ENCODE measurements around the gene PRMT1. TPM values are rescaled to one million over a fixed set of nuclear protein-coding genes. Genes with fewer than 3 reads are reported as not detected.

PRMT1 gene
- total RNA-seq, 1 donor from 2014 or later = 186 TPM

GRCh38 chr19:49687150-49687549, 10.1 kb downstream of the PRMT1 start:
- intact Hi-C loops (cut with micrococcal nuclease) = no loop called here

GRCh38 chr19:49687566-49688316, 10.7 kb downstream of the PRMT1 start:
- intact Hi-C loops (cut with micrococcal nuclease) = no loop called here

GRCh38 chr19:49688531-49689132, 11.6 kb downstream of the PRMT1 start:
- intact Hi-C loops (cut with micrococcal nuclease) = no loop called here

- intact Hi-C loops (cut with micrococcal nuclease) = loop anchor here (10.0 kb wide), 1 partner anchor 295 kb away; no protein-coding TSS in a partner anchor
Observed at GRCh38 chr19:49689133-49690078, 12.3 kb downstream of the PRMT1 start, which contains the start of gene ADM5. ADM5 (plus strand) TSS chr19:49689594; CDS start chr19:49689838, 244 bp downstream.

- intact Hi-C loops (cut with micrococcal nuclease) = loop anchor here (10.0 kb wide), 1 partner anchor 295 kb away; no protein-coding TSS in a partner anchor
Observed at GRCh38 chr19:49690079-49690655, 13.1 kb downstream of the PRMT1 start.

- intact Hi-C loops (cut with micrococcal nuclease) = loop anchor here (1.0 to 10.0 kb wide), 2 partner anchors 76 to 294 kb away; no protein-coding TSS in a partner anchor
Observed at GRCh38 chr19:49690656-49691242, 13.7 kb downstream of the PRMT1 start, which contains the start of gene CPT1C. CPT1C (plus strand) TSS chr19:49691116; CDS start chr19:49692253, 1,137 bp downstream.

GRCh38 chr19:49691243-49692146, 14.4 kb downstream of the PRMT1 start:
- intact Hi-C loops (cut with micrococcal nuclease) = loop anchor here (1.0 to 10.0 kb wide), 2 partner anchors 75 to 293 kb away; no protein-coding TSS in a partner anchor

- intact Hi-C loops (cut with micrococcal nuclease) = loop anchor here (10.0 kb wide), 1 partner anchor 293 kb away; no protein-coding TSS in a partner anchor
Observed at GRCh38 chr19:49692147-49692506, 15.1 kb downstream of the PRMT1 start.

GRCh38 chr19:49696115-49696514, 19.0 kb downstream of the PRMT1 start:
- intact Hi-C loops (cut with micrococcal nuclease) = loop anchor here (10.0 kb wide), 1 partner anchor 289 kb away; no protein-coding TSS in a partner anchor

- intact Hi-C loops (cut with micrococcal nuclease) = loop anchor here (10.0 kb wide), 1 partner anchor 288 kb away; no protein-coding TSS in a partner anchor
Observed at GRCh38 chr19:49696865-49697264, 19.8 kb downstream of the PRMT1 start.

GRCh38 chr19:49699364-49699763, 22.3 kb downstream of the PRMT1 start:
- intact Hi-C loops (cut with micrococcal nuclease) = loop anchor here (10.0 kb wide), 1 partner anchor 285 kb away; no protein-coding TSS in a partner anchor

- intact Hi-C loops (cut with micrococcal nuclease) = no loop called here
Observed at GRCh38 chr19:49700563-49700962, 23.5 kb downstream of the PRMT1 start.

- intact Hi-C loops (cut with micrococcal nuclease) = no loop called here
Observed at GRCh38 chr19:49701271-49701786, 24.3 kb downstream of the PRMT1 start.

GRCh38 chr19:49704888-49705642, 28.0 kb downstream of the PRMT1 start:
- intact Hi-C loops (cut with micrococcal nuclease) = no loop called here

- intact Hi-C loops (cut with micrococcal nuclease) = no loop called here
Observed at GRCh38 chr19:49705919-49706318, 28.8 kb downstream of the PRMT1 start.

- intact Hi-C loops (cut with micrococcal nuclease) = no loop called here
Observed at GRCh38 chr19:49710372-49710951, 33.4 kb downstream of the PRMT1 start.

GRCh38 chr19:49712397-49712859, 35.4 kb downstream of the PRMT1 start:
- intact Hi-C loops (cut with micrococcal nuclease) = no loop called here

Data from T-helper 1 cell treated with Interleukin-12 subunit alpha and Interleukin-12 subunit beta and Interleukin-4 antibody, amounts not matched to agents 30 ng/mL and 1 ng/mL, for 36 hours (primary cell).